ENCODE results near the gene LMNTD1. TPM values are rescaled to one million over a fixed set of nuclear protein-coding genes. Genes with fewer than 3 reads are reported as not detected.

The LMNTD1 gene
- polyA plus RNA-seq, 1 experiment = 0.76 TPM

- no peak overlapping the region for H3K4me3 ChIP-seq (ENCODE audit: low read depth, low read length)
- DNase-seq (ENCODE audit: low read depth) = no peak
- POLR2A ChIA-PET = no interaction called here
These were observed 83.7 kb downstream of the LMNTD1 start for GRCh38 chr12:25469368-25469767.

GRCh38 chr12:25463521-25463920 is 89.6 kb downstream of the LMNTD1 start:
- Histone ChIP-seq H3K36me3 (ENCODE audit: control insufficient read depth, insufficient read depth, low read length) (no peaks in the 10 kb centered on the region), H3K27me3 (ENCODE audit: control insufficient read depth, insufficient read depth, low read length) (no peaks in the 10 kb centered on the region; the same call in 1 of the 2 replicates), H3K4me3 (ENCODE audit: low read depth, low read length) (no peak overlapping the region)
- no peak for TF ChIP-seq CTCF (IDR thresholded peaks at IDR 0.05; ENCODE audit: insufficient read depth, low read depth, low read length)
- ChIA-PET POLR2A (no interaction called here), CTCF (interaction anchor here (0.6 to 1.2 kb wide), 2 partner anchors 9 to 64 kb away, joined by 3 to 4 read pairs; no protein-coding TSS in a partner anchor)
- no peak for DNase-seq (ENCODE audit: low read depth)

More at GRCh38 chr12:25469368-25469767, 83.7 kb downstream of the LMNTD1 start:
- Histone ChIP-seq H3K27me3 (ENCODE audit: control insufficient read depth, insufficient read depth, low read length) (no peaks in the 10 kb centered on the region; the same call in 1 of the 2 replicates), H3K36me3 (ENCODE audit: control insufficient read depth, insufficient read depth, low read length) (no peaks in the 10 kb centered on the region)
- CTCF ChIA-PET = no interaction called here
- TF ChIP-seq CTCF (IDR thresholded peaks at IDR 0.05; ENCODE audit: insufficient read depth, low read depth, low read length) = no peak

- CTCF ChIA-PET = interaction anchor here (0.6 to 1.2 kb wide), 2 partner anchors 9 to 64 kb away, joined by 3 to 4 read pairs; no protein-coding TSS in a partner anchor
- H3K27me3 ChIP-seq (ENCODE audit: control insufficient read depth, insufficient read depth, low read length) = no peaks in the 10 kb centered on the region; the same call in 1 of the 2 replicates
- POLR2A ChIA-PET = no interaction called here
- H3K4me3 ChIP-seq (ENCODE audit: low read depth, low read length) = no peak overlapping the region
- H3K36me3 ChIP-seq (ENCODE audit: control insufficient read depth, insufficient read depth, low read length) = no peaks in the 10 kb centered on the region
- no peak for TF ChIP-seq CTCF (IDR thresholded peaks at IDR 0.05; ENCODE audit: insufficient read depth, low read depth, low read length)
- DNase-seq (ENCODE audit: low read depth) = no peak
These were observed 90.1 kb downstream of the LMNTD1 start for GRCh38 chr12:25463005-25463404.

- ChIA-PET POLR2A (no interaction called here), CTCF (interaction anchor here (0.6 kb wide), 1 partner anchor 504 kb away, joined by 3 read pairs; no protein-coding TSS in a partner anchor)
- H3K27me3 ChIP-seq (ENCODE audit: control insufficient read depth, insufficient read depth, low read length) = no peaks in the 10 kb centered on the region
- TF ChIP-seq CTCF (IDR thresholded peaks at IDR 0.05; ENCODE audit: insufficient read depth, low read depth, low read length) = no peak
- DNase-seq (ENCODE audit: low read depth) = no peak
- no peaks in the 10 kb centered on the region for H3K36me3 ChIP-seq (ENCODE audit: control insufficient read depth, insufficient read depth, low read length)
- H3K4me3 ChIP-seq (ENCODE audit: low read depth, low read length) = no peak overlapping the region
These were observed 93.5 kb downstream of the LMNTD1 start for GRCh38 chr12:25459541-25459951.

- peak; percentile 87 for DNase-seq (ENCODE audit: low read depth)
- Histone ChIP-seq H3K27me3 (ENCODE audit: control insufficient read depth, insufficient read depth, low read length) (no peaks in the 10 kb centered on the region), H3K36me3 (ENCODE audit: control insufficient read depth, insufficient read depth, low read length) (no peaks in the 10 kb centered on the region), H3K4me3 (ENCODE audit: low read depth, low read length) (no peak overlapping the region)
- ChIA-PET POLR2A (no interaction called here), CTCF (interaction anchor here (0.8 to 1.1 kb wide), 2 partner anchors 18 to 22 kb away, joined by 3 read pairs; no protein-coding TSS in a partner anchor)
- TF ChIP-seq CTCF (IDR thresholded peaks at IDR 0.05; ENCODE audit: insufficient read depth, low read depth, low read length) = no peak
These were observed 95.0 kb downstream of the LMNTD1 start for GRCh38 chr12:25458047-25458552.

All from BJ (cell line).